Globus pallidus (tissue), 1 donor: ENCODE data around the gene TBC1D25.
A peak's percentile ranks its signal among the peaks of the same experiment; 100 is the strongest.

Source experiments
- DNase-seq: peaks from one replicate; pipeline ENCODE4 v3.0.0-alpha.2; 2015; ENCODE audit warnings: low spot score

TBC1D25 gene

GRCh38 chrX:48560681-48561080 is 21.2 kb downstream of the TBC1D25 start:
- DNase-seq, result no peak

DNA sequence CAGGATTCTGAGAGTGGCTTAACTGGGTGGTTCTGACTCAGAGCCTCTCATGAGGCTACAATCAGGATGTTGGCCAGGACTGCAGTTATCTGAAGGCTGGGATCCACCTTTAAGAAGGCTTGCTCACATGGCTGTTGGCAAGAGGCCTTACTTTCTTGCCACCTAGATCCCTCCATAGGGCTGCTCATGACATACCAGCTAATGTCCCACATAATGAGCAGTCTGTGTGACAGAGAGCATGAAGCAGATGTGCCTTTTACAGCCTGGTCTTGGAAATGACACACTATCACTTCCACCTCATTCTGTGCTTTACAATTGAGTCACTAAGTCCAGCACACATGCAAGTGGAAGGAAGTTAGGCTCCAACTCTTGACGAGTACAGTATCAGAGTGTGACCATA is 30.4 kb downstream of the TBC1D25 start:
- no peak for DNase-seq

DNA sequence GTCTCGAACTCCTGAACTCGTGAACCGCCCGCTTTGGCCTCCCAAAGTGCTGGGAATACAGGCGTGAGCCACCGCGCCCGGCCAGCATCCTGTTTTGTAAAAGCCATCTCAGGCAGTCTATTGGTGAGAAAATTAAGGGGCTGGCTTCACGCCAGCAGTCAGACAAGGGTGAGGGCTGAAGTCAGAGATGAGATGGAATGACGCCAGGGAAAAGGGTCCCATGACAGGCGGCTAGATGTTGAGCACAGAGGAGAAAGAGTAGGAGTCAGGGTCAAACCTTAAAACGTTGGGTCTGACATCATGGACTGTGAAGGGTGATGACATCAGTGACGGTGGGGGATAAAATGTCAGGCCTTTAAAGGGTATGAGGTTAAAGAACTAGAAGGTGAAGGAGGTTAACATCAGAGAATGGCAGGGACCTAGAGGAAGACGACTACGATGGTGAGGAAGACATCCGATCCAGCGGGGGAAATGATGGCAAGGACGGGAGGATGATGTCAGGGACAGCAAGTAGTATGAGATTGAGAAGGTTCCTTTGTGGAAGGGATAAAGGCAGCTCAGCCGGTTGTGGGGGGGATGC is 34.3 kb downstream of the TBC1D25 start:
- no peak for DNase-seq

GRCh38 chrX:48574270-48575266 is 35.1 kb downstream of the TBC1D25 start, which contains the start of gene RBM3:
TSS of gene RBM3 (plus strand) at chrX:48574484. CDS start at chrX:48575181, 697 bp downstream.
- DNase-seq, result peak; percentile 93

- DNase-seq, result no peak
These were observed 36.1 kb downstream of the TBC1D25 start for GRCh38 chrX:48575642-48576041.

- DNase-seq, result no peak
These were observed 36.6 kb downstream of the TBC1D25 start for GRCh38 chrX:48576108-48576507.

DNA sequence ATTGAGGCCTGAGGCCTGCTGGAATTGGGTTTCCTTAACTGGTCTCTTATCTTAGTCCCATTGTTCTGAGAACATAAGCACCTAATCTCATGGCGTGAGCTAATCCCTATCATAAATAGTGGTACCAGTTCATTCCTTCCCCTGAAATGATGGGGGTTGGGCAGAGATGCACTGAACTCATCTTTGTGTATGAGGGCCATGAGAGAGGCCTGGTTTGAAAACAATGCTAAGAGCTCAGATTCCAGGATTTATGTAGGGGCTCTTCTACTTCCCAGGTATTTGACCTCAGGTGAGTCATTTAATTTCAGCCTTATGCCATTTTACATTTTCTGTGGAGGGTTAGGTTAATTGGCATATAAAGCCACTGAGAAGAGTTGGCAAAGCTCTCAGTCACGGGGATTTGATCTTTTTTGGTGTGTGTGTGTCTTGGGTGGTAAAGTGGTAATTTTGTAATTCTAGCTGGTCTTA is 39.2 kb downstream of the TBC1D25 start:
- DNase-seq, result no peak

DNA sequence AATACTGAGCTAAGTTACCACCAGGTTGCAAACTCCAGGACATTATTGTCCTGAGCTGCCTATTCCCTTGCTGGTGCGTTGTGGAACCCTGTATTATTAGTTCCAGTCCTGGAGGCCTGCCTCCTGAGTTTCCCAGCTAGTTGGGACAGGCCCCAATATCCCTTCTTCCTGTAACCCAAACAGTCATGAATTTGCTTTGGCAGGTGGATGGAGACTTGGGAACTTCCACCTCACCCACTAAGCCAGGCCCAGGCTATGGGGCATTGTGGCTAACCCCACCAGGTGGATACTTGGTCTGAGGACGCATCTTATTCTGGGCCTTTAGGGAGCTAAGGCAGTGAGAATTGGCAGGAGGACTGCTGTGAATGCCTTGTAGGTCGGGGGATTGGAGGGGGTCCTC is 39.7 kb downstream of the TBC1D25 start:
- no peak for DNase-seq

GRCh38 chrX:48580662-48581061 is 41.1 kb downstream of the TBC1D25 start:
- DNase-seq, result no peak

GRCh38 chrX:48584698-48585097 is 45.2 kb downstream of the TBC1D25 start:
- no peak for DNase-seq

DNA sequence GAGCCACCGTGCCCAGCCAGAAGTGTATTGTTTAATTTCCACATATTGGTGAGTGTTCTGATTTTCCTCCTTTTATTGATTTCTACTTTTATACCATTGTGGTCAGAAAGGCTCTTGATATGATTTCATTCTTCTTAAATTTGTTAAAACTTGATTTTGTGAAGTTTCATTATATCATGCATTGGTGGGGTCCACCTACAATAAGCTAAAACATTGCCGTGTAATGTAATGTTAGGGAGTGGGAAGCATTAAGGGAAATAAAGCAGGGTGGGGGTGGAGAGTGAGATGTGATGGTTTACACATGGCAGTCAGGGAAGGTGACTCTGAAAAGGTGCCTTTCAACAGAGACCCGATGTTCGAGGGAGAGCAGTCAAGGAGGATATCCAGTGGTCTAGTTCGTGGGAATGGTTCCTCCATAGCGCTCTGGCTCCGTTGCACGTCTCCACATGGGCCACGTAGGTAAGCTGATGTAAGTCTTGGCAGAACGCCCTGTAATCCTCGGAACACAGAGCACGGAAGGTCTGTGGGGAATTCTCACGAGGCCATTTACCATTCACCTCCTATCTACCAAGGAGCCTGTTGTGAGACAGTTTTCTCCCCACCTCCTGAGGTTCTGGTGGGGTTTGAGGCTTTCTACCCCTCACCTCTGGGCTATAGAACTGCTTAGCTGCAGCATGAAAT is 50.1 kb downstream of the TBC1D25 start:
- no peak for DNase-seq

DNA sequence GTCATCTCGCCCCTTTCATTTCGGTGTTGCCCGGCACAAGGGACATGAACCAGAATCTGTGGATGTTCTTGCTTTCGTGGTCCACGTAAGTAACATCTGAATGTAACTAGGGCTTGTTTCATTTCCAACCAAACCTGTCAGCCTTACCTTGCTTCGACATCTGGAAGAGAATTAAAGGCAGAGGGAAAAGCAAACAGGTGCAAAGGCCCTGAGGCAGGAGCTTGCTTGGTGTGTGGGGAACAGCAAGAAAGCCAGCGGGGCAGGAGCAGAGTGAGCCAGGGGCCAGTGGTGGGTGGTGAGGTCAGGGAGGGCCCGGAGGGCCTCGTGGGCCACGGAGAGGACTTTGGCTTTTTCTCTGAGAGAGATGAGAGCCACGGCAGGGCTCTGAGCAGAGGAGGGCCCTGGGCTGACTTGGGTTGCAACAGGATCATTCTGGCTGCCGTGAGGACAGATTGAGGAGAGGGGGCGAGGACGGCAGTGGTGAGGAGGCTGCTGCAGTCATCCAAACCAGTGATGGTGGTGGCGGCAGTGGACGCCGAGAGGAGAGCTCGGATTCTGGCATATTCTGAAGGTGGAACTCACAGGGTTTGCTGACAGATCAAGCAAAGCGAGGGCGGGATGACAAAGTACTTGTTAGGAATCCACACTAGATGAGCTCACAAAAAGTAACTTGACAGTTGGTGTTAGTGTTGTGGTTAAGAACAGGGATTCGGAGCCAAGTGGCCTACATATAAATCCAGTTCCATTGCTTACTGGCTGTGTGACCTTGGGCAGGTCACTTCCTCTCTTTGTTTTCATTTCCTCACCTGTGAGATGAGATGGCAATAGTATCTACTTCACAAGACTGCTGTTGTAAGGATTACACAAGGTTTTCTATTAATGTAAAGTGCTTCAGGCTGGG is 50.9 kb downstream of the TBC1D25 start:
- DNase-seq, result no peak

DNA sequence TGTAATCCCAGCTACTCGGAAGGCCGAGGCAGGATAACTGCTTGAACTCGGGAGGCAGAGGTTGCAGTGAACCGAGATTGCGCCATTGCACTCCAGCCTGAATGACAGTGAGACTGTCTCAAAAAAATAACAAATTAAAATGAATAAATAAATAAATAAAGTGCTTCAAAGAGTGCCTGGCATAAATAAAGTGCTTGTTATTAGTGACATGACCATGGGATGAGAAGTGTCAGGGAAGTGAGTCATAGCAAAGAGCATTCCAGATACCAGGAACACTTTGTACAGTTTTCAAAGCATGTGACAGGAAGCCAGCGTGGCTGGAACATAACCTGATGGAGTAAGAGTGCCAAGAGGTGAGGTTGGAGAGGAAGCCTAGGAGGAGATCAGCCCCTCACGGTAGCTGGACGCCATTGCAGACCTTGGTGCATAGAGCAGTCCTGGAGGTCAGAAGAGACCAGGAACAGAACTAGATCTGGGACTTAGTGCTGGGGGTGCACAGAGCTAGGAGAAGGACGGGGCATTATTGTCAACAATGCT is 51.8 kb downstream of the TBC1D25 start:
- DNase-seq, result no peak

GRCh38 chrX:48592971-48593370 is 53.5 kb downstream of the TBC1D25 start:
- no peak for DNase-seq

- no peak for DNase-seq
These were observed 56.4 kb downstream of the TBC1D25 start for GRCh38 chrX:48595929-48596328.

DNA sequence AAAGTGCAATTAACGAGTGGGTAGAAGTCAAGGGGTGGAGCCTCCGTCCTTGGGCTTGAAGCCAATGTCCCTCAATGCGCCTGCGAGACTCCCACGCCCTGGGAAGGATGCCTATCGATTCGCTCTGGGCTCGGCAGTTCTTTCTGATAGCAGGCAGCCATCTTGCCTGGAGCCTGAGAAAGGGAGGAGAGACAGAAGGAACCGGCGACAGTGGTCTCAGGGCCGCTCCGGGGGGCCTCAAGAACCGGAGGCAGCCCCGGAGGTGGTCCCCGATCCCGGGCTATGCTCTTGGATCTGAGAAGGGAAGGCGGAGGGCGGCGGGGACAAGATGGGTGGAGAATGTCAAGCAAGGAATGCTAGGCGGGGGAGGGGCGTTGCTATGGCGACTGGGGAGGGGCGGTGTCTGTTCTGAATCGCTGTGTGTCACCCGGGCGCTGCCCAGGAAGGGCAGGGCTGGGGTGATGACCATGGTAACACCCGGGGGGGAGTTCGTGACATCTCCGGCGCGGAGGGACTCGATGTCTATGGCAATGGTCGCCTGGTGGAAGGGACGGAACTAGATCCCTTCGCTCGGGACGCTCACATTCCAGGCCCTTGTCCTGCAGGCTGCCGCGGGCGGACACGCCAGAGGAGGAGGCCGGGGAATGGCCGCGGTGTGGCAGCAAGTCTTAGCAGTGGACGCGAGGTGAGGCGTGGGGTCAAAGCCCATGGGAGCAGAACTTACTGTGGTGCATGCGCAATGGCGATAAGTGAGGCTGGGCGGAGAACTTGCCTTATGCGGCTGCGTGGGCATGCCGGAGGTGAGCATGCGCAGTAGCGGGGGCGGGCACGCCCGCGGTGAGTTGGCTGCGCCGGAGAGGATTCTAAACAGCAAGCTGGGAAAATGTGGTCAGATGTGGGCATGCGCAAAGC is 58.1 kb downstream of the TBC1D25 start, which contains the start of gene WDR13:
TSS of gene WDR13 (plus strand) at position 140 of the 912 bp plus-strand sequence. CDS start at position 645, 505 bp downstream.
- DNase-seq, result peak; percentile 87

GRCh38 chrX:48598614-48599013 is 59.1 kb downstream of the TBC1D25 start:
- no peak for DNase-seq

GRCh38 chrX:48599341-48599740 is 59.8 kb downstream of the TBC1D25 start:
- no peak for DNase-seq

GRCh38 chrX:48600226-48600625 is 60.7 kb downstream of the TBC1D25 start:
- DNase-seq, result no peak
